ENCODE results near the gene PTPRM.

Gene PTPRM

DNA sequence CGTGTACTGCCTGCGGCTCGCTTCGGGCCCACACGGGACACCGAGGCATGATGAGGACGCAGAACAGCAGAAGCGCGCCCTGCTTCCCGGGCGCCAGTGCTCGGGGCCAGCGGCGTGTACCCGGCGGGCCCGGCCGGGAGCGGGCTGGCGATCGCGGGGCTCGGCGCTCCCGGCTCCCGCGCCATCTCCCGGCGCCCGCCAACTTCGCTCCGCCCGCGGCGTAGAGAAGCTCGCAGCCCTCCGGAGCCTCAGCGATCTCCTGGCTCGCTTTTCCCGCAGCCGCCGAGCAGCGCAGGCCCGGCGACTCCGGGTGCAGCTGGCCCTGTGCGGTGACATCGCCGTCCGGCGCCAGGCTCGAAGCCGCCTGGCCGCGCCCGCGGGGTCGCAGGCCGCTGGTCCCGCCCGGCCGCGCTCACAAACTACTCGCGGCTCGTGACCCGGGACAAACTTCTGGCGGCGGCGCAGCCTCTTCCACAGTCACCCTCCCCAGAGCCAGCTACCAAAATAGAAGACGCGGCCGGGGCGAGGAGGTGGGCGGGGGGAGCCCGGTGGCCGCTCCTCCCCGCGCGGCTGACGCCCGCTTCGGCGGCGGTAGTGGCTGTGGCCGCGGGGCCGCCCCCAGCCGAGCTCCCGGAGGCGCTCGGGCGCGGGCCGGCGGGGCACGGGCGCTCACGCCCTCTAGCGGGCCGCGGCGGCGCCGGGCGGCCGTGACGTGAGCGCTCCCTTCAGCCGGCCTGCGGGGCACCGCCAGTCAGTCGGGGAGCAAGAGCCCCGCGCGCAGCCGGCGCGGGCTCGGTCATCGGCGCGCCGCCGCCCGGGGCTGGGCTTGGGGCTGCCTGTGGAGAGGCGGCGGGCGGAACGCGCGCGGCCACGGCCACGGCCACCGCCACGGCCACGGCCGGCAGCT lies at the start of gene PTPRM:
TSS of gene PTPRM (plus strand) at position 750 of the 907 bp plus-strand sequence. CDS start 503 bp downstream, outside the sequence.
- peak; percentile 48 for DNase-seq

DNA sequence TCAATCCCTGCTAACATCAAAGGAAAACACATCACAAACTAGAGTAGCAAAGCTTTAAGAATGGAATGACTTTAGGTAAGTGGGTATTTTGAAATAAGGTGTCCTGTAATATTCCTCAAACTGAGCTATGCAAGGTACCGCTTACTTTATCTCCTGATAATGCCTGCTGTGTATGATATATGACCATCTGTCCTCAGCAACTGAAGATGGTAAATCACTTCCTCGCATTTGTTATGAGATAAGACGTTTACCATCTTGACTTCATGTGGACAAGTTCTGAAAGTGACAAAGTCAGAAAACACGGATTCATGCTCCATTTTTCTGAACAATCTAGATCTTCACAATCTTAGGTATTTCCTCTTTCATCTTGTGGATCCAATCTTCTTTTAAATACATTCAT lies 49.3 kb upstream of the PTPRM start:
- no peak for DNase-seq

DNA sequence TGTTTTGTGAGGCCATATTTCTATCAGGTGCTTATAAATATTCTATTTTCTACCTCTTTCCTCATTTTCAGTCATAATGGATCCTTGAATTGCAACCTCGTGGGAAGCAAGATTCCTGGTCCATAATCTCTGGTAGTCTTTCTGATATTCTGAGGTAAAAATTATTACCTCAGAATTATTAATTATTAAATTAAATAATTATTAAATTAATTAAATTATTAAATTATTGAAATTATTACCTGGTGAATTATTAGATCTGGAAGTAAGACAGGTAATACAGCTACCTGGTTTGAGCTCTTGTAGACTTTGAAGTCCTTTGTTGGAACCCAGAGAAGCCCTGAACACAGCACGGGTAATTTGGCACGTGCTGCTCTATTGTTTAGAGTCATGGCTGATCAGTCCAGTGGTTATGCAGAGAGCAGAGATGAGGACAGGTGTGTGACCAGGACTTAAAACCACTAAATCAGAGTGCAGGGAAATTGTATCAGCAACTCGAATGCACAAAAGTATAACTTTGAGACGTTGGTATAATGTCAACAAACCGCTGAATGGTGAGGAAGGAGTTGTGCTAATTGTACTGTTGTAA lies 46.8 kb upstream of the PTPRM start:
- no peak for DNase-seq

DNA sequence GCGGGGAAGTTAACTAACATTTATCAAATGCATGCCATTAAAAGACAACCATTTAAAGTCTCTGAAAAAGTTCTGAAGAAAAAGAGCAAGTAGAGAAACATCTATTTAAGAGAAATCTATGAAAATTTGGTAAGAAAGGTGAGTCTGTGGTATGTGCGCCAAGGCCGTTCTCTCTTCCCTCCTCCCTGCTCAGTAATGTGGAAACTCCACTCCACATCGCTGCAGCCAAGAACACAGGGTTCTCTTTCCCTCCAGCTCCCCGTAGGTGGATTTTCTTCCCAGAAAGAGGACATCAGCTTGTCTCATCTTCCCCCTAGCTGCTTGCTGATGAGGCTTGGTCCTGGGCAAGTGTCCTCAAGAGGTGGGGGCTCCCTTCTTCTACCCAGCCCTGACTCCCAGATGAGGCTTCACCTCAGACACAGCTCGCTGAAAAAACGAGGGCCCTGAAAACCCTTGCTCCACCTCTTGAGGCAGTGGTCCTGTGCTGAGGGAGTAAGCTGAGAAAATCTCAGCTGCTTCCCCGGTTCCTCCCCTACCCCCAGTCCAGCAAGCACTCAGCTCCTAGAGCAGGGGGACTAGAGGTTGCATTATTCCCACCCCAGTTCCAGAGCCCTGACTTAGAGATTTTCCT lies 45.8 kb upstream of the PTPRM start:
- no peak for DNase-seq

DNA sequence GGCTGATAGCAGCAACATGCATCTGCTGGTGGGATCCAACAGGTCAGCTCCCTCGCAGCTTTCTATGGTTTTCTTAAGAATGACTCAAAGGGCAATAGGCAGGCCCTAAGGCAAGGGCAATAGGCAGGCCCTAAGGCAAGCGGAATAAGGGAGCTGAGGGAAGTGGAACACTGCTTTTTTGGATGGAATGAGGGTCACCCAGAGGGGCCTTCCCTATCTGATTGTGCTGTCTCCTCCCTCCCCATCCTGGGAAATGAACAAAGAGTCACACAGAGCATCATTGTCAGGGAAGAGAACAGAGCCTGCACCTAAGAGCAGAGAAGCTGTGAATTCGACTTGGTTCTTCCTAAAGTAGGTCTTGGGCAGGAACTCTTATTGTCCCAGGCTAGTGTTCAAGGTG lies 43.3 kb upstream of the PTPRM start:
- no peak for DNase-seq

DNA sequence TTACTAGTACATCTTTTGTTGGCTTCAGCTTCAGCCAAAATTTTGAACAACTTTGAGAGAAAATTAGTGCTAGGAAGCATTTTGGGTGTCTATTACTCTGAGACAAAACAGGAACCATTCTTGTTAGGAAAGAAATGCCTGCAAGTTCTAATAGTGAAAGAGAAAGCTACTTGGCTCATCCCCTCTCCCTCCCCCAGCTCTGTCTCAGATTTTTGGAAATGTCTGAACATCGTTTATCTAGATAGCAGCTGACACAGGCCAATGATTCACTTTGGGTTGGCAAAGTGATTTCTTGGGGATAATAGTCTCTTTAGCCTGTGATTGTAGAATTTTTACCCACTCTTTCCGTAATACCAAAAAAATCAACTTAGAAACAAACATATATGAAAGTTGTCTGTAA lies 42.3 kb upstream of the PTPRM start:
- DNase-seq = no peak

DNA sequence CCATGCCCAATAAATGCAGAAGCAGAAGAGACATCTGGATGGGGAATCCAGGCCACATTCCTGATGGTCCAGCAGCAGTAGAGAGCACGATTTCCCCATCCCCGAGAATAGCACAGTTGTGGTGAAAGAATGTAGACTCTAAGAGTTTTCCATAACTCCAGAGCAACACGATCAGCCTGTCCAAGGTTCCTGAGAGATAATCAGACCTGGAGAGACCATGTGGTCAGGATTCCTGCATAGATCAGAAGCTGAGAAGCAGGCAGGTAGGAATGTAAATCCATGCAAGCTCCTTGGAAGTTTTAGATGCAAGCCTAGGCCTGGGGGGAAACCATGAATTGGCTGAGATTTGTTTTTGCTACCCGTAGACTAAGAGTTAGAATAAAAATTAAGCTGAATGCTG lies 34.2 kb upstream of the PTPRM start:
- DNase-seq = no peak

DNA sequence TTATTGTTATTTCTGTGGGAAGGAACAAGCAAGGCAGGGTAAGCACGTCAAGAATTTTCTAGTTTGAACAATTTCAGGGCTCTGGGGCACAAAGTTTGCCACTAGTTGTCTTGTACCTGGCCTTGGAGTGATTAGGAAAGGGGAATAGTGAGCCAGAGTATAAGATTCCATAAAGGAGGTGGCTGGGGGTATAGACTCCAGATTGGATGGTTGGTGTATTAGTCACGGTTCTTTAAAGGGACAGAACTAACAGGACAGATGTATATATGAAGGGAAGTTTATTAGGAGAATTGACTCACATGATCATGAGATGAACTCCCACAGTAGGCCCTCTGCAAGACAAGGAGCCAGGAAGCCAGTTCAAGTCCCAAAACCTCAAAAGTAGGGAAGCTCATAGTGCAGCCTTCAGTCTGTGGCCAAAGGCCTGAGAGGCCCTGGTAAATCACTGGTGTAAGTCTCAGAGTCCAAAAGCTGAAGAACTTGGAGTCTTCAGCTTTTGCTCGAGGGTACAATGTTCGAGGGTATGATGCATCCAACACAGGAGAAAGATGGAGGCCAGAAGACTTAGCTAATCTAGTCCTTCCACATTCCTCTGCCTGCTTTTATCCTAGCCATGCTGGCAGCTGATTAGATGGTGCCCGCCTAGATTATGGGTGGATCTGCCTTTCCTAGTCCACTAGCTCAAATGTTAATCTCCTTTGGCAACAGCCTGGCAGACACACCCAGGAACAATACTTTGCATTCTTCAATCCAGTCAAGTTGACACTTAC lies 31.5 kb upstream of the PTPRM start:
- DNase-seq = no peak

DNA sequence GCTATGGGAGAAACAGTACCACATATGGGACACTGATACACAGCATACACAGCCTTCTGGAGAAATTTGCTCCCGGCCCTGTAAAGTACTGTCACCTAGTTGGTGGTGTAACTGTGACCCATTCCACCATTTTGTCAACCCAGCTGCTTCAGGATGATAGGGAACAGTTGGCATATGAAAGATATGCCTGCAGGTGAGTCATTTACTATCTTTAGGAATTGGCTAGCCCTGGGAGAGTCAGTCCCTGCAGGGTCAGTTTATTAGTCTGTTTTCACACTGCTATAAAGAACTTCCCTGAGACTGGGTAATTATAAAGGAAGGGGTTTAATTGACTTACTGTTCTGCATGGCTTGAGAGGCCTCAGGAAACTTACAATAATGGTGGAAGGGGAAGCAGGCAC lies 30.0 kb upstream of the PTPRM start:
- no peak for DNase-seq

DNA sequence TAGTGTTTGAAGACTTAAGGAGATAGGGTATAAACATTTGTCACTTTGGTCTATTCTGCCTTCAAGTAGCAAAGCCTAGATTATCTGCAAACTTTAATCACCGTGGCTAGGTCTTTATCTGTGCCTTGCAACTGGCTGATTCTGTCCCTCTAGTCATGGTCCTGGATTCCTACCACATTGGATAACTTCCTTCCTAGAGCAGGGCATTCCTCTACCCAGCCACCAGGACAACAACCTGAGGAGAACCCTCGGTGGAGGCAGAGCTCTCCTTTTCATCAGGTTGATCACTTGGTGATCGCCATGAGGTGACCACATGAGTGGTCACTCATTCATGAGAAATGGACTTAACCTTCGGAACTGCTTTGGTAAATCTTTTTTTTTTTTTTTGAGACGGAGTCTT lies 25.3 kb upstream of the PTPRM start:
- no peak for DNase-seq

DNA sequence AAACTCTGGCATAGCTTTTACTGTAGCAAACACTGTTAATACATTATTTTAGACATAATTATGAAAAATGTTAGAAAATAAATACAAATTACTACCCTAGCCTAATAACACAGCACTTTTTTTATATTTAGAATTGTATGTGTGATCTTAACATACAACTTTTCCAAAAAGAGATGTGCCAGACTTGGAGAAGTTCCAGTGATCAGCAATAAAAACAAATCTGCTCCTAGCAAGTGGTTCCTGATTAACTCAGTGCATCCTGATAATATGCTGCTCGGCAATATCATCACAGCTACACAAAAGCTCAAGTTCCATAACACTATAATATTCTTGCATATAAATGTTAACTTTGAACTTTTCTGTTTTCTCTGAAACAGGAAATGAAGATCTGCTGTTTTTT lies 22.4 kb upstream of the PTPRM start:
- no peak for DNase-seq

DNA sequence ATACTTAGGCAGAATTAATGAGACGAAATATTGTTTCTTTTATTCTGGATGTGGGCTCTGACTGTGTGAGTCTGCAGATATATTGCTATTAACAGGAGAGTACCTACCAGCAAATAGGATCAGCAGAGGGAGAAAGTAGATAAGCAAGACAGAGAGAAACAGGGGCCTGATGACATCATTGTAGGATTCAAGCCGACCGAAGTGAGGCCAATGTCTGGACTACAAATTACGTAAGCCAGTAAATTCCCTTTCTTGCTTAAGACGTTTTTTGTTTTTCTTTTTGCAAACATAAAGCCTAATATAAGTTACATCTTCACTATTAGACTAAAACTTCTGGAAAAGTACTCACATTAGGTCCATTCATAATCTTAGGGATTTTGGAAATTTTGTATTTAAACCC lies 21.4 kb upstream of the PTPRM start:
- DNase-seq = no peak

DNA sequence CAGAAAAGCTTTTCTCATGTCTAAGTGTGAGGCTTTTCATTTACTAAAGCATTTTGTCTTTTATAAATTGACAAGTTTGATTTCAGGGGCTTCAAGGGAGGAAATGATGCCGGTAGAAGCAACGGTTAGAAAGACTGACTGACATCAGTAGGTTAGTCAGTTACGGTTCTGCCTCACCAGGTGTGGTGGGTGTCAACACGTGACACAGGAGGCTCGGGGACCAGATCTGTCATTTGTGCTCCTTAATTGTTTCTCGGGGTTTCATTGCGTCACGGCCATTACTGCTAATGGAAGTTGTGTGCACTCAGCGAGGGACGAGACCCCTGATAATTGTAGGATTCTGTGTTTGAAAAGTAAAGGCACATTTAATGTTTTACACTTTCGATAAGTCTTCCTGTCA lies 18.9 kb upstream of the PTPRM start:
- no peak for DNase-seq

DNA sequence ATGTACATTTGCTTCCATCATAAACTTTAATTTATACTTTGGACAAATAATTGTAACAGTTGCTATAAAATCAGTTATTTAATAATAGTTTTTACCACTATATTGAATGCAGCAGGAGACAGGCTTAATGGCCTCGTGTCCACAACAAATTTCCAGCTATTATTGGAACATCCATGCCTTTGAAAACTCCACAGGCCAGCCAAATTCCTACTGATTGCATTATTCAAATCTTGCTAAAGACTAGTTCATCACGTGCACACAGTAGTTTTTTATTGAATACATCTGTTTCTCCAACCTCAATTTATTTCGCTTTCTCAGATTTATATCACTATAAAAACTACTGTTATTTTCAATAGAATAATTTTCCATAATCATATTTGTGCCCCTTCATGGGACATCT lies 18.4 kb upstream of the PTPRM start:
- no peak for DNase-seq

DNA sequence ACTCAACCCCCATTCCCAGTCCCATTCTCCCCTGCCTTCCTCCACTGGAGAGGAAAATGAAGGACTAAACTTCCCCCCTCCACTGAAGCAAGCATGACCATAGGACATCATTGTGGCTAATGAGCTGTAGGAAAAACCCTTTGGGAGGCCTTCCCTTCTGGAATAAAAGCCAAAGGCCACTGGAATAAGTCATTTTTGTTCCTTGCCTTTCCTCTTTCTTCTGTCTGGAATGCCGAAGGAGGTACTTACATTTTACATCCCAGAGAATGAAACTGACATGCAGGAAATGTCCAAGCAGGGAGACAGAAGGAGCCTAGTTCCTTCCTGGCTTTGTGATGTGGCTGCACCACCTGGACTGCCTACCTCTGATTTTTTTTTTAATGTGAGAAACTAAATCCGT lies 9.1 kb upstream of the PTPRM start:
- no peak for DNase-seq

DNA sequence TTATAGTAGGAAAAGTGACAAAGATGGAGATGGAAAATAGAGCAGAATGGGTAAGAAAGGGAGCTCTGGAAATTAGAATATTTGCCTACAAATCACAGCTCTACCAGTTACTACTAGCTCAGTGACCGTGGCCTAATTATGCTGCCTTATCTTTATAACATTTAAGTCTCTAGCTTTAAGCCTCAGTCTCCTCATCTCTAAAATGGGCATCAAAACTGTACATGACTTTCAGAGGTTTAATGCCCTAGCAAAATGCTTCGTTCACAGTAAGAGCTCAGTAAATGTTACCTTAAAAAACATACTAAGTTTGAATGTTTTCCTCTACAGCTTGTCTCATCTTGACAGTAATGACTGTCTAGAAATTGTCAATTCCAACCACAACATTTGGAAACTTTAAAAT lies 8.3 kb upstream of the PTPRM start:
- no peak for DNase-seq

DNA sequence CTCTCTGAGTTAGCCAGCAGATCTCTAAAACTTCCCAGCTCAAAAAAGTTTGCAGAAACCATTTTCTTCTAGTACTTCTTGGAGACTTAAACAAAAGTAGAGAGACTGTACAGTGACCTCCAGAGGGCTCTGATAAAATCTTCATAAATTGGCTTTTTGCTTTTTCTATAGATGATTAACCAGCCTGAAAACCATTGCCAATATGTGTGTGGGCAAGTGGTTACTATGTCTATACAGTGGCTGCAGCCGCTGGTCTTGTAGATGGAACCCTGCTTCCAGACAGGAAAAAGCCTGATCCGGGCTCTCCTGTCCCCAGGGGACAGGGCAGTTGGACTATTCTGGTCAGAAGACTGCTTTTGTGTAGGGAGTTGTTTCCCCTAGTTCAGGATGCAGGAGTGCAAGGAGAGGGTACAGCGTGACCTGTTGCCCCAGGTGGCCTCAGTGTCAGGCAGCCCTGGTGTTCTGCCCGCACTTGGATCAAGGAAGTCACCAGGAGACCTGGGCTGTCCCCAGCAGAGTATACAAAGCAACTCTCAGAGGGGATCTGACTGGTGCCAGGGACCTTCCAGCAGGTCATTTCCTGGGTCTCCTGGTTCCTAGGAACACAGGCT lies 7.3 kb upstream of the PTPRM start:
- DNase-seq = no peak

DNA sequence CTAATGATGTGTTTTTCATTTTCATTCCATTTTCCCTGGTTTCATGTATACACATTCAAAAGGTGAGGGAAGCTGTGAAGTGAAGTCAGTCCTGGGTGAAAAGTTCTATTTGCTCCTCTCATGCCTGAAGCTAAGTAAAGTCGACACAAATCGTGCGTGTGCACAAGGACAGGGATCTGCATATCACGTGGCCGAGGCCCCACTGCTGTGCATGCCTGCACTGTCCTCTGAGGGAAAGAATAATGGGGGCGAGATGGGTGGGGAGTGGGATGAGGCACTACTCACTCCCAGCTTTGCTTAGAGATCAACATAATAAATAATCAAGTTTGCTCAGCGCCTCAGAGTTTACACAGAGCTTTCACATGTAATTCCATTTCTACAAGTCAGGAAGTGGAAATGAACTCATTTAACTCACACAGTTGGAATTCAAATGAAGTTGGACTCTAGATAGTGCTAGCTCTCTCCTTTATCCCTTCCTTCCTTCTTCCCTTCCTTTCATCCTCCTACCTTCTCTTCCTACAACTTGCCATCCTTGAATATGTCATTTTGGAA lies 5.1 kb upstream of the PTPRM start:
- DNase-seq = no peak

DNA sequence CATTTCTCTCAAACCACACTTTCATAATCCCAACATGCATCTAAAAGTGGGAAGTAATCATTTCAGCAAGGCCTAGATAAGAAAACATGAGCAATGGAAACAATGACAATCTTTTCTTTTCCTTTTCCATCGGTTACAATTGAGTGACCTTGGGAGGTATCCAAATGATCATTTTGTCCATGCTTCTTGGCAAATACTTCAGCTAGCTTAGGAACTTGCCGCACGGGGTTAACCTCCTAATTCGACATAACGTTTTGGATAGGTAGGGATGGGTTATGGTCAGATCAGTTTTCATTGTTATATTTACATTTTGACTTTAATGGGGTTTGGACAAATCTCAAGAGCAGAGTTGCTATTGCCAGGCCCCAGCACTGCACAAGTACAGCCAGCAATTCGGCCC lies 4.6 kb upstream of the PTPRM start:
- DNase-seq = no peak

DNA sequence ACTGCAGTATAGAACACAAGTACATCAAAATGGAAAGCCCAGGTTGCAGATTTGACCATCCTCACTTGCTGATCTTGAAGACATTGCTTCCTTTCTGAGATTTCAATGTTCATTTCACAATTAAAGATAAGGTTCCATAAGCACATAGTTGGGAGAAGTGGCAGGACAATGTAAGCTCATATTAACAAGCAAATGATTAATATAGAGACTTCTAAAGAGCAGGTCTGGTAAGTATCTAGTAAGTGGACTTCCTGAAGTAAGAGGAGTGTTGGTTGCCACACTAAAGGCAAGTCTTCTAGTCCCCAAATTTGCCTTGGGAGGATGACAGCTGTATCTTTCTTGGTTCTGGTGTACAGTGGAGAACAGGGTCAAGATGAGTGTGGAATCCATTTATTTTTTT lies 1.4 kb upstream of the PTPRM start:
- DNase-seq = no peak

DNA sequence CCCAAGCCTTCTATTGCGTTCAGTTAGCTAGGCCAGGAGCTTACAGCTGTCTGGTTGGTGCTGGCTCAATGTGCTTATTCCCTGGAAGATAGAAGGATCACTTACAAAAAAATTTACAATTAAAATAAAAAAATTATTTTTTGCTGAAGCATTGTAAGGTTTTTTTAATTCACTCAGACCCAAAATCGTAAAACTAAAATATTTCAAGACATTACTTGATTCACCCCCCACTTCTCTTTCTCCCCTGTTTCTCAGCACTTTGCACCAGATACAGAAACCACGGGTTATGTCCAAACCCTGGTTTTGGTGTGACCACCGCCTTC lies 911 bp upstream of the PTPRM start:
- no peak for DNase-seq

DNA sequence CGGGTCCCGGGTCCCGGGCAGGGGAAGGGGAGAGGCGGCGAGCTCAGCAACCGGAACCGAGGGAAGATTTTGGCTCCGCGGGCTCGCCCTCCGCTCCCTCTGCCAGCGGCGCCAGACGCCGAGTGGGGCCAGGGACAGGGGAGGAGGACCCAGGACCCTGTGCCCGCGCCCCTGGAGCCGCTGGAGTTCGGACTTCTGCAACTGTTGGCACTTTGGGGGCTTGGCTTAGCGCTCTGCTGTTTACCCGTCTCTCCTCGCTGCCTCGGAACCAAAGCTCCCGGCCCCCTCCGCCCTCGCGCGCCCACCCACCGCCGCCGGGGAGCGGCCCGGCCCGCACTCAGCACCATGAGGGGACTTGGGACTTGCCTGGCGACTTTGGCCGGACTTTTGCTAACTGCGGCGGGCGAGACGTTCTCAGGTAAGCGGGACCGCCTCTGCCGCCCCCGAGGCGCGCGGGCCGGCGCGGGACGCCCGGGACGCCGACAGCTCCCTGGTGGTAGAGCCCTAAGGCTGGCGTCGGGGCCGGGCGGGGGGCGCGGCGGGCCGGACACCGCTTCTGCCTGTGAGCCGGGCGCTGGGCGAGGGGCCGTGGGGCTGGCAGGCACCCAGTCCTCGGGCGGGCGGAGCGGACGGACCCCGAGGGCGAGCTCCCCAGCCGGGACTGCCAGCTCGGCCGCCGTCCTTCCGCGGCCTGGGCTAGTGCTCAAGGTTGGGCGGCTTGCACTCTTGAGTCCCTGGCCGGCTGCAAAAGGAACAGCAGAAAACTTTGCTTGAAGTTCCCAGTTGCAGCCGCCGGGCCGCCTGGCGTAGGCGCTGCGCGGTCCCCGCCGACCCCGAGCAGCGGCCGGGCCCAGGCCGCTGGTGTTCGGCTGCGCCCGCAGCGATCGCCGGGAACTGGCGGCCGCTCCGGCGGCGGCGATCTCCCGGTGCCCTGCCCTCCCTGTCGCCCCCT lies 634 bp downstream of the PTPRM start:
- DNase-seq = no peak
